Astrocyte of the cerebellum (primary cell): Measurements from ENCODE around the gene HERC6.
A peak's percentile ranks its signal among the peaks of the same experiment; 100 is the strongest.
"Not testable (repeated sequence)": the region's sequence is repeated elsewhere in the genome, so short reads cannot be mapped to it uniquely, and the experiment has no call there.

ENCODE experiments used
- DNase-seq: peaks from one replicate; pipeline ENCODE4 v3.0.0-alpha.2; 2011; ENCODE audit warnings: low read depth
- H3K4me3 ChIP-seq: 2 replicates; pipeline ENCODE4 v1.5.1; 2011; ENCODE audit warnings: mild to moderate bottlenecking, low read depth, low read length, moderate library complexity
- CTCF ChIP-seq: IDR thresholded peaks from 2 replicates; pipeline ENCODE4 v1.5.1; 2012; ENCODE audit warnings: low read length, low read depth, moderate library complexity, mild to moderate bottlenecking; ENCODE audit errors: missing control alignments
- in situ Hi-C: cut with HindIII; loops from 2 replicates; pipeline ENCODE4 v1.10.0; 2017; ENCODE audit warnings: low sequenced_read_pairs

The HERC6 gene

GRCh38 chr4:88378691-88379559, at the start of gene HERC6:
HERC6 (plus strand) TSS chr4:88378852; CDS start chr4:88378922, 70 bp downstream.
- DNase-seq: peak; percentile 86
- TF ChIP-seq CTCF: peak; percentile 69
- in situ Hi-C loops: no loop called here

GRCh38 chr4:88333741-88334405, 44.8 kb upstream of the HERC6 start:
- in situ Hi-C loops: no loop called here
- no peak for DNase-seq
- H3K4me3 ChIP-seq: no peak overlapping the region
- TF ChIP-seq CTCF: no peak

More at GRCh38 chr4:88378691-88379559, at the start of gene HERC6:
- H3K4me3 ChIP-seq: peak within 1 kb of the TSS; percentile 81

- H3K4me3 ChIP-seq: no peak overlapping the region
- no peak for TF ChIP-seq CTCF
- no peak for DNase-seq
- in situ Hi-C loops: no loop called here
Observed at GRCh38 chr4:88335092-88335665, 43.5 kb upstream of the HERC6 start.

GRCh38 chr4:88341227-88342192, 37.1 kb upstream of the HERC6 start:
- H3K4me3 ChIP-seq: no peak overlapping the region
- no peak for TF ChIP-seq CTCF
- peak; percentile 44 for DNase-seq
- in situ Hi-C loops: loop anchor here (5.0 kb wide), 1 partner anchor 269 kb away; no protein-coding TSS in a partner anchor

GRCh38 chr4:88346902-88347301, 31.8 kb upstream of the HERC6 start:
- DNase-seq, in situ Hi-C loops, H3K4me3 ChIP-seq: not testable (repeated sequence)

- in situ Hi-C loops, DNase-seq, H3K4me3 ChIP-seq: not testable (repeated sequence)
Observed at GRCh38 chr4:88348761-88349160, 29.9 kb upstream of the HERC6 start.

- in situ Hi-C loops: loop anchor here (25.0 kb wide), 1 partner anchor 162 kb away; the partner anchor contains the start of gene PYURF
- no peak for DNase-seq
- H3K4me3 ChIP-seq: no peak overlapping the region
- TF ChIP-seq CTCF: no peak
Observed at GRCh38 chr4:88350786-88351185, 27.9 kb upstream of the HERC6 start.
